Diencephalon (tissue), 1 donor: ENCODE results near the gene DNPH1. TPM values are rescaled to one million over a fixed set of nuclear protein-coding genes. Genes with fewer than 3 reads are reported as not detected.

Experiments
- total RNA-seq: library from RNA; depleted of rRNA; stranded (reverse); fragments of >200 nt; gene quantifications from one replicate; pipeline ENCODE4 v1.2.3, GENCODE V29; 2014

The DNPH1 gene
- total RNA-seq = 26.1 TPM

GRCh38 chr6:43228951-43229802 is at the start of gene DNPH1:
TSS of gene DNPH1 (minus strand) at chr6:43229481. CDS start at chr6:43229456, 25 bp downstream.

GRCh38 chr6:43242908-43243663 is 13.8 kb upstream of the DNPH1 start, which contains the start of gene TTBK1:
TSS of gene TTBK1 (plus strand) at chr6:43243481. CDS start at chr6:43246661, 3,180 bp downstream.

GRCh38 chr6:43181942-43182860 is 47.1 kb downstream of the DNPH1 start, which contains the start of gene CUL9:
TSS of gene CUL9 (plus strand) at chr6:43182196. CDS start at chr6:43184311, 2,115 bp downstream.

Other genes with a start within 250 kb of the DNPH1 start
- gene PPP2R5D, start 244.9 kb downstream of the DNPH1 start, total RNA-seq = 61.1 TPM
- gene MEA1, start 215.5 kb downstream of the DNPH1 start, total RNA-seq = 37.6 TPM
- gene KLHDC3, start 215.2 kb downstream of the DNPH1 start, total RNA-seq = 118 TPM
- 56.5 TPM for gene RRP36, start 207.9 kb downstream of the DNPH1 start, total RNA-seq
- 17.3 TPM for gene CUL7, start 175.6 kb downstream of the DNPH1 start, total RNA-seq
- 13.6 TPM for gene MRPL2, start 170.0 kb downstream of the DNPH1 start, total RNA-seq
- gene KLC4, start 169.8 kb downstream of the DNPH1 start, total RNA-seq = 24.9 TPM
- gene PTK7, start 153.2 kb downstream of the DNPH1 start, total RNA-seq = 34.8 TPM
- gene SRF, start 58.2 kb downstream of the DNPH1 start, total RNA-seq = 11.3 TPM
- 34.1 TPM for gene CUL9, start 47.3 kb downstream of the DNPH1 start, total RNA-seq
- 16.8 TPM for gene TTBK1, start 14.0 kb upstream of the DNPH1 start, total RNA-seq
- gene SLC22A7, start 68.8 kb upstream of the DNPH1 start, total RNA-seq = 0.23 TPM
- gene CRIP3, start 79.3 kb upstream of the DNPH1 start, total RNA-seq = 6.7 TPM
- gene ZNF318, start 140.2 kb upstream of the DNPH1 start, total RNA-seq = 18.2 TPM
- gene ABCC10, start 198.1 kb upstream of the DNPH1 start, total RNA-seq = 23.8 TPM
- gene DLK2, start 226.1 kb upstream of the DNPH1 start, total RNA-seq = 8.3 TPM
- 5.1 TPM for gene TJAP1, start 248.1 kb upstream of the DNPH1 start, total RNA-seq